ENCODE results near the gene NOP9.

Gene NOP9

GRCh38 chr14:24299255-24300191, at the start of gene NOP9, which contains the start of gene DHRS1:
Gene NOP9, plus strand, starts transcription at chr14:24299850. Its CDS starts 105 bp downstream, at chr14:24299955.
Gene DHRS1, minus strand, starts transcription at chr14:24299780. Its CDS starts 674 bp downstream, at chr14:24299106.
- DNase-seq = peak; percentile 81

- DNase-seq = no peak
Observed at GRCh38 chr14:24250354-24250753, 49.3 kb upstream of the NOP9 start.

GRCh38 chr14:24251880-24252288, 47.8 kb upstream of the NOP9 start:
- no peak for DNase-seq

- DNase-seq = no peak
Observed at GRCh38 chr14:24252289-24253124, 47.1 kb upstream of the NOP9 start.

- no peak for DNase-seq
Observed at GRCh38 chr14:24253936-24254335, 45.7 kb upstream of the NOP9 start.

GRCh38 chr14:24254630-24255392, 44.8 kb upstream of the NOP9 start:
- no peak for DNase-seq

- DNase-seq = no peak
Observed at GRCh38 chr14:24255438-24255837, 44.2 kb upstream of the NOP9 start.

GRCh38 chr14:24255931-24256711, 43.5 kb upstream of the NOP9 start:
- DNase-seq = no peak

GRCh38 chr14:24256960-24257359, 42.7 kb upstream of the NOP9 start:
- DNase-seq = no peak

- no peak for DNase-seq
Observed at GRCh38 chr14:24258119-24258518, 41.5 kb upstream of the NOP9 start.

GRCh38 chr14:24258548-24259265, 40.9 kb upstream of the NOP9 start:
- no peak for DNase-seq

GRCh38 chr14:24259282-24260025, 40.2 kb upstream of the NOP9 start:
- DNase-seq = no peak

- DNase-seq = no peak
Observed at GRCh38 chr14:24260026-24260779, 39.4 kb upstream of the NOP9 start.

- DNase-seq = no peak
Observed at GRCh38 chr14:24260780-24261157, 38.9 kb upstream of the NOP9 start.

GRCh38 chr14:24261256-24261968, 38.2 kb upstream of the NOP9 start:
- DNase-seq = no peak

GRCh38 chr14:24261969-24262327, 37.7 kb upstream of the NOP9 start:
- no peak for DNase-seq

- DNase-seq = no peak
Observed at GRCh38 chr14:24262821-24263733, 36.6 kb upstream of the NOP9 start, which contains the start of gene TGM1. Gene TGM1, minus strand, starts transcription at chr14:24263177. Its CDS starts 825 bp downstream, at chr14:24262352.

- DNase-seq = no peak
Observed at GRCh38 chr14:24263848-24264247, 35.8 kb upstream of the NOP9 start.

Data from NCI-H2227 treated with DMSO at 0.1 percent for 48 hours (cell line).